ENCODE measurements around the gene NUP155. TPM values are rescaled to one million over a fixed set of nuclear protein-coding genes. Genes with fewer than 3 reads are reported as not detected.
"Not testable (repeated sequence)": the region's sequence is repeated elsewhere in the genome, so short reads cannot be mapped to it uniquely, and the experiment has no call there.

NUP155 gene
- total RNA-seq (ENCODE audit: insufficient read depth, low replicate concordance) = 27.9 TPM

- peak; percentile 98 for DNase-seq (ENCODE audit: low spot score)
These were observed at the start of gene NUP155 for GRCh38 chr5:37370864-37371726. TSS of gene NUP155 (minus strand) at chr5:37371106. CDS start at chr5:37370977, 129 bp downstream.

GRCh38 chr5:37417347-37417746, 46.4 kb upstream of the NUP155 start:
- DNase-seq (ENCODE audit: low spot score) = no peak

- DNase-seq (ENCODE audit: low spot score) = not testable (repeated sequence)
These were observed 44.5 kb upstream of the NUP155 start for GRCh38 chr5:37415456-37415855.

GRCh38 chr5:37412515-37412914, 41.6 kb upstream of the NUP155 start:
- DNase-seq (ENCODE audit: low spot score) = no peak

- DNase-seq (ENCODE audit: low spot score) = no peak
These were observed 29.6 kb upstream of the NUP155 start for GRCh38 chr5:37400501-37400900.

- no peak for DNase-seq (ENCODE audit: low spot score)
These were observed 25.4 kb upstream of the NUP155 start for GRCh38 chr5:37396352-37396751.

- DNase-seq (ENCODE audit: low spot score) = no peak
These were observed 20.7 kb upstream of the NUP155 start for GRCh38 chr5:37391591-37391990.

- peak; percentile 92 for DNase-seq (ENCODE audit: low spot score)
These were observed 8.3 kb upstream of the NUP155 start, which contains the start of gene WDR70 for GRCh38 chr5:37379100-37379628. TSS of gene WDR70 (plus strand) at chr5:37379318. CDS start at chr5:37379368, 50 bp downstream.

GRCh38 chr5:37378066-37378465, 7.2 kb upstream of the NUP155 start:
- DNase-seq (ENCODE audit: low spot score) = not testable (repeated sequence)

GRCh38 chr5:37375091-37375490, 4.2 kb upstream of the NUP155 start:
- DNase-seq (ENCODE audit: low spot score) = no peak

- no peak for DNase-seq (ENCODE audit: low spot score)
These were observed 399 bp downstream of the NUP155 start for GRCh38 chr5:37370550-37370863.

- no peak for DNase-seq (ENCODE audit: low spot score)
These were observed 15.7 kb downstream of the NUP155 start for GRCh38 chr5:37355161-37355560.

- not testable (repeated sequence) for DNase-seq (ENCODE audit: low spot score)
These were observed 28.2 kb downstream of the NUP155 start for GRCh38 chr5:37342741-37343140.

- DNase-seq (ENCODE audit: low spot score) = not testable (repeated sequence)
These were observed 36.2 kb downstream of the NUP155 start for GRCh38 chr5:37334754-37335153.

GRCh38 chr5:37326536-37326935, 44.4 kb downstream of the NUP155 start:
- DNase-seq (ENCODE audit: low spot score) = no peak

- no peak for DNase-seq (ENCODE audit: low spot score)
These were observed 47.3 kb downstream of the NUP155 start for GRCh38 chr5:37323607-37324006.

- no peak for DNase-seq (ENCODE audit: low spot score)
These were observed 51.7 kb downstream of the NUP155 start for GRCh38 chr5:37319037-37319782.

GRCh38 chr5:37316027-37316426, 54.9 kb downstream of the NUP155 start:
- no peak for DNase-seq (ENCODE audit: low spot score)

GRCh38 chr5:37310360-37310759, 60.5 kb downstream of the NUP155 start:
- DNase-seq (ENCODE audit: low spot score) = no peak

- no peak for DNase-seq (ENCODE audit: low spot score)
These were observed 62.1 kb downstream of the NUP155 start for GRCh38 chr5:37308793-37309192.

- DNase-seq (ENCODE audit: low spot score) = no peak
These were observed 66.0 kb downstream of the NUP155 start for GRCh38 chr5:37304888-37305287.

- not testable (repeated sequence) for DNase-seq (ENCODE audit: low spot score)
These were observed 74.6 kb downstream of the NUP155 start for GRCh38 chr5:37296313-37296712.
